H1 (cell line): ENCODE data around the gene SMG7. TPM values are rescaled to one million over a fixed set of nuclear protein-coding genes. Genes with fewer than 3 reads are reported as not detected.

Source experiments
- CTCF ChIA-PET: fragments of 300-600 bp; sonication (Branson Sonifier 250); formaldehyde crosslinking; loops from one replicate; lab custom pipeline; 2021; ENCODE audit not compliant: partially characterized antibody; lab: Charles Lee
- POLR2A ChIA-PET: fragments of 300-600 bp; sonication (Branson Sonifier 250); formaldehyde crosslinking; loops from one replicate; lab custom pipeline; 2021; ENCODE audit warnings: inconsistent platforms; ENCODE audit not compliant: partially characterized antibody; lab: Charles Lee
- DNase-seq, 2 experiments: peaks; one replicate each; pipeline versions ENCODE4 v3.0.0 to v3.0.0-alpha.2; 2010 to 2022; ENCODE audit warnings: low spot score in 2 of 2, low read depth in 1 of 2, mixed read lengths in 1 of 2
- FAIRE-seq: peaks from 2 replicates; lab custom pipeline; 2011; peaks lifted over from hg19 to GRCh38; lab: Jason Lieb, UNC
- H2AFZ ChIP-seq: 2 replicates; pipeline ENCODE4 v1.8.1; 2012; ENCODE audit warnings: low read length, inconsistent platforms
- H2AK5ac ChIP-seq: 2 replicates; pipeline ENCODE4 v1.6.1; 2013; ENCODE audit warnings: low read depth, low read length
- H2BK120ac ChIP-seq: replicated peaks from 2 replicates; pipeline ENCODE3; 2013; ENCODE audit warnings: low read depth, low read length, inconsistent platforms
- H2BK12ac ChIP-seq: 2 replicates; pipeline ENCODE4 v1.6.1; 2013; ENCODE audit warnings: low read depth, low read length
- H2BK15ac ChIP-seq: 2 replicates; pipeline ENCODE4 v1.6.1; 2013; ENCODE audit warnings: low read length
- H2BK20ac ChIP-seq: 2 replicates; pipeline ENCODE4 v1.6.1; 2013; ENCODE audit warnings: low read length
- H2BK5ac ChIP-seq: 2 replicates; pipeline ENCODE4 v1.6.1; 2013; ENCODE audit warnings: low read depth, low read length
- H3K14ac ChIP-seq: 2 replicates; pipeline ENCODE4 v1.6.1; 2013; ENCODE audit warnings: inconsistent platforms; ENCODE audit not compliant: insufficient read length
- H3K18ac ChIP-seq: 2 replicates; pipeline ENCODE4 v1.6.1; 2013; ENCODE audit warnings: low read length; ENCODE audit errors: extremely low read depth
- H3K23ac ChIP-seq: 2 replicates; pipeline ENCODE4 v1.6.1; 2013; ENCODE audit warnings: inconsistent platforms; ENCODE audit not compliant: insufficient read length
- H3K23me2 ChIP-seq: 2 replicates; pipeline ENCODE4 v1.6.1; 2013; ENCODE audit warnings: low read depth, low read length
- H3K27ac ChIP-seq: 2 replicates; pipeline ENCODE4 v1.6.1; 2011; ENCODE audit warnings: low read depth, low read length, inconsistent platforms
- H3K27me3 ChIP-seq, 4 experiments: replicated peaks in 1 of 4; 1 replicate in 1 of 4; 2 replicates in 3 of 4; pipeline versions ENCODE4 v1.6.1 to v1.8.1; 2011 to 2013; ENCODE audit warnings: low read length in 3 of 4, mild to moderate bottlenecking in 3 of 4, inconsistent platforms in 2 of 4, mixed read lengths in 2 of 4, moderate library complexity in 1 of 4; ENCODE audit not compliant: control insufficient read depth in 3 of 4, insufficient read depth in 3 of 4; ENCODE audit errors: extremely low read depth in 1 of 4
- H3K36me3 ChIP-seq, 4 experiments: 2 replicates each; pipeline versions ENCODE4 v1.6.1 to v1.8.1; 2011 to 2013; ENCODE audit warnings: mild to moderate bottlenecking in 4 of 4, low read length in 3 of 4, moderate library complexity in 2 of 4, control low read depth in 1 of 4, inconsistent platforms in 1 of 4; ENCODE audit not compliant: insufficient read depth in 4 of 4, control insufficient read depth in 2 of 4
- H3K4ac ChIP-seq: replicated peaks from 2 replicates; pipeline ENCODE3; 2013; ENCODE audit warnings: low read length, low read depth, mixed read lengths, inconsistent platforms; ENCODE audit not compliant: insufficient read length
- H3K4me1 ChIP-seq, 4 experiments: replicated peaks in 1 of 4; 1 replicate in 1 of 4; 2 replicates in 3 of 4; pipeline versions ENCODE4 v1.6.1 to v1.8.1; 2011 to 2013; ENCODE audit warnings: low read length in 3 of 4, inconsistent platforms in 2 of 4, mixed read lengths in 1 of 4; ENCODE audit not compliant: insufficient read depth in 4 of 4, control insufficient read depth in 3 of 4
- H3K4me2 ChIP-seq, 2 experiments: 2 replicates each; pipeline versions ENCODE4 v1.6.1 to v1.8.1; 2011 to 2013; ENCODE audit warnings: low read depth in 2 of 2, low read length in 2 of 2, control low read depth in 1 of 2, inconsistent platforms in 1 of 2, mild to moderate bottlenecking in 1 of 2; ENCODE audit not compliant: insufficient read depth in 1 of 2
- H3K4me3 ChIP-seq, 4 experiments: fragments of 200-600, 300-600 bp in 1 of 4; sonication (generic), shearing (Covaris generic), sonication (Bioruptor Twin) in 1 of 4; 2 replicates each; pipeline versions ENCODE4 v1.5.1 to v1.8.1; 2011 to 2016; ENCODE audit warnings: low read length in 4 of 4, low read depth in 3 of 4, control low read depth in 2 of 4, inconsistent platforms in 2 of 4, mild to moderate bottlenecking in 2 of 4, mixed read lengths in 1 of 4, moderate library complexity in 1 of 4; ENCODE audit not compliant: insufficient read depth in 2 of 4; ENCODE audit errors: extremely low read depth in 1 of 4
- H3K56ac ChIP-seq: replicated peaks from 2 replicates; pipeline ENCODE3; 2013; ENCODE audit warnings: low read depth, mild to moderate bottlenecking, mixed read lengths, low read length, inconsistent platforms; ENCODE audit not compliant: insufficient read length
- H3K79me1 ChIP-seq: 2 replicates; pipeline ENCODE4 v1.6.1; 2013; ENCODE audit warnings: low read depth, low read length, control low read depth
- H3K79me2 ChIP-seq, 2 experiments: 2 replicates each; pipeline versions ENCODE4 v1.6.1 to v1.8.1; 2012 to 2013; ENCODE audit warnings: low read length in 2 of 2, mild to moderate bottlenecking in 2 of 2, inconsistent platforms in 1 of 2; ENCODE audit not compliant: insufficient read depth in 2 of 2, control insufficient read depth in 1 of 2
- H3K9ac ChIP-seq, 4 experiments: replicated peaks in 1 of 4; 1 replicate in 1 of 4; 2 replicates in 3 of 4; pipeline versions ENCODE4 v1.6.1 to v1.8.1; 2011 to 2013; ENCODE audit warnings: low read depth in 3 of 4, low read length in 3 of 4, control low read depth in 2 of 4, mild to moderate bottlenecking in 2 of 4, moderate library complexity in 2 of 4, inconsistent platforms in 1 of 4; ENCODE audit errors: extremely low read depth in 1 of 4
- H3K9me3 ChIP-seq, 2 experiments: 2 replicates each; pipeline versions ENCODE4 v1.6.1 to v1.8.1; 2012 to 2013; ENCODE audit warnings: mild to moderate bottlenecking in 2 of 2, moderate library complexity in 2 of 2, control low read depth in 1 of 2, inconsistent platforms in 1 of 2, low read depth in 1 of 2, low read length in 1 of 2, mixed read lengths in 1 of 2; ENCODE audit not compliant: insufficient read depth in 2 of 2
- H4K20me1 ChIP-seq, 2 experiments: replicated peaks in 1 of 2; 2 replicates each; pipeline versions ENCODE3 to v1.8.1; 2011 to 2013; ENCODE audit warnings: inconsistent platforms in 2 of 2, low read length in 2 of 2, mild to moderate bottlenecking in 1 of 2; ENCODE audit not compliant: insufficient read depth in 2 of 2, control insufficient read depth in 1 of 2
- H4K5ac ChIP-seq: 2 replicates; pipeline ENCODE4 v1.6.1; 2013; ENCODE audit warnings: low read length, low read depth, mixed read lengths, inconsistent platforms; ENCODE audit not compliant: insufficient read length
- H4K8ac ChIP-seq: 2 replicates; pipeline ENCODE4 v1.8.0; 2013; ENCODE audit warnings: mild to moderate bottlenecking, moderate library complexity, low read length, inconsistent platforms; ENCODE audit not compliant: insufficient read depth; ENCODE audit errors: extremely low read depth
- H4K91ac ChIP-seq: replicated peaks from 2 replicates; pipeline ENCODE3; 2013; ENCODE audit warnings: low read length, mixed read lengths, inconsistent platforms; ENCODE audit not compliant: insufficient read length
- CEBPB ChIP-seq: IDR thresholded peaks from 2 replicates; pipeline ENCODE4 v1.6.1; 2012; ENCODE audit warnings: low read depth, low read length
- CHD1 ChIP-seq: IDR thresholded peaks from 2 replicates; pipeline ENCODE4 v1.6.1; 2012; ENCODE audit warnings: low read depth, low read length, improper control_type of control experiment
- SRF ChIP-seq: IDR thresholded peaks from 2 replicates; pipeline ENCODE4 v1.6.1; 2011; ENCODE audit warnings: mild to moderate bottlenecking, low read depth, low read length, moderate library complexity
- TAF7 ChIP-seq: optimal IDR thresholded peaks from 2 replicates; pipeline ENCODE3; 2011; ENCODE audit warnings: low read depth, mild to moderate bottlenecking, inconsistent platforms, low read length, moderate library complexity, borderline replicate concordance
- WGBS, 2 experiments: shearing (Covaris generic) in 1 of 2; methylation state at CpG; one replicate each; pipeline versions ENCODE4 v1.1.6 to v1.1.7; 2013 to 2015; ENCODE audit warnings: low lambda C conversion rate in 2 of 2, mixed read lengths in 2 of 2, inconsistent platforms in 1 of 2, low coverage in 1 of 2, missing lambda C conversion rate in 1 of 2; ENCODE audit not compliant: insufficient replicate concordance in 2 of 2, insufficient coverage in 1 of 2, insufficient read length in 1 of 2; ENCODE audit errors: extremely low coverage in 1 of 2, missing lambda C conversion rate in 1 of 2; 5-methylcytosine and 5-hydroxymethylcytosine counted together
- polyA plus RNA-seq, 7 experiments: library from polyadenylated mRNA; depleted of rRNA in 3 of 7; stranded (reverse) in 5 of 7; unstranded in 2 of 7; fragments of >200 nt in 5 of 7; fragments of 200-250 nt in 2 of 7; gene quantifications; 1 replicate in 5 of 7; 2 replicates in 1 of 7; 4 replicates in 1 of 7; pipeline versions ENCODE4 v1.2.1 to v1.2.3, GENCODE V29; 2011 to 2013; ENCODE audit warnings: missing spikeins in 2 of 7, mixed read lengths in 2 of 7
- total RNA-seq: library from RNA; stranded (reverse); fragmentation: NEBNext Ultra II Directional; extraction: Animal tissue kit (Norgen Biotek cat#: 25700); gene quantifications from 2 replicates; pipeline ENCODE4 v1.2.1, GENCODE V29; 2021

The SMG7 gene
- total and polyA plus RNA-seq, 2 of the 8 experiments (the other 6 are each of a cell fraction or from before 2014, with no cell fraction given): 39.3 to 65.6 TPM

DNA sequence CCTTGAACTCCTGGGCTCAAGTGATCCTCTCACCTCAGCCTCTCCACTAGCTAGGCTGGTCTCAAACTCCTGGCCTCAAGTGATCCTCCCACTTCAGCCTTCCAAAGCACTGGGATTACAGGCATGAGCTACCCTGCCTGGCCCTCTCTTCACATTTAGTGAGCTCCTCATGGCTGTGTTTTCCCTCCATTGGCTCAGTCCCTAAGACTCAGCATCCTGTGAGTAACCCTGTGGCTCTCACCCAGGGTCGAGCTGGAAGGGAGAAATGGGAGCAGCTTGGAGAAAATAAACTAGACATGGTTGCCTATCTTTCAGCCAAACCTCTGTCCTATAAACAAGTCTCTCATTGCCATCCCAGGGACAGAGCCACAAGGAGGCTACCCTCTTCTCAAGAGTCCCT is 100.4 kb downstream of the SMG7 start:
- Histone ChIP-seq H3K23me2 (no peaks in the 10 kb centered on the region), H3K9ac (no peak overlapping the region), H3K9me3 (no peaks in the 10 kb centered on the region), H2BK12ac (no peak overlapping the region), H2BK5ac (no peak overlapping the region), H2AK5ac (no peak overlapping the region), H4K5ac (no peak overlapping the region), H3K79me1 (no peaks in the 10 kb centered on the region), H3K4me2 (no peak overlapping the region), H3K18ac (no peak overlapping the region), H4K20me1 (no peaks in the 10 kb centered on the region), H3K14ac (no peak overlapping the region), H2AFZ (no peak overlapping the region), H3K27ac (no peak overlapping the region), H3K56ac (no peak overlapping the region), H3K27me3 (no peaks in the 10 kb centered on the region), H2BK15ac (no peak overlapping the region), H3K23ac (no peak overlapping the region), H3K4ac (no peak overlapping the region), H3K4me1 (no peaks in the 10 kb centered on the region), H2BK20ac (no peak overlapping the region), H4K91ac (no peak overlapping the region), H3K4me3 (no peak overlapping the region), H4K8ac (no peak overlapping the region), H3K79me2 (no peaks in the 10 kb centered on the region), H3K36me3 (no peaks in the 10 kb centered on the region; a peak in 1 of 8 replicates), H2BK120ac (no peak overlapping the region)
- no peak for DNase-seq
- 82% methylated on average over 1 of the region's 1 CpG; no CpG with 5 or more reads in 1 of the 2 experiments for WGBS, 2 experiments
- CTCF ChIA-PET: interaction anchor here (1.1 to 2.7 kb wide), 4 partner anchors 10 to 113 kb away, joined by 3 to 11 read pairs (median 4); no protein-coding TSS in a partner anchor
- FAIRE-seq: no peak
- POLR2A ChIA-PET: no interaction called here
- TF ChIP-seq SRF (no peak), TAF7 (no peak), CHD1 (no peak), CEBPB (no peak)
